HG03571 (cell line): ENCODE results near the gene NECTIN3.

ENCODE experiments used
- ATAC-seq: cut with Tn5 transposase; IDR thresholded peaks from one replicate; pipeline ENCODE4 v1.9.1; 2021; ENCODE audit not compliant: unreplicated experiment

The NECTIN3 gene

GRCh38 chr3:111071257-111072030 lies at the start of gene NECTIN3:
NECTIN3 (plus strand) TSS chr3:111071816; CDS start chr3:111072018, 202 bp downstream.
- peak; percentile 69 for ATAC-seq

GRCh38 chr3:111027868-111028267 lies 43.7 kb upstream of the NECTIN3 start:
- no peak for ATAC-seq

GRCh38 chr3:111031538-111031937 lies 40.1 kb upstream of the NECTIN3 start:
- ATAC-seq: no peak

- no peak for ATAC-seq
Measured at GRCh38 chr3:111032677-111033076, 38.9 kb upstream of the NECTIN3 start.

- ATAC-seq: no peak
Measured at GRCh38 chr3:111033470-111034050, 38.1 kb upstream of the NECTIN3 start.

GRCh38 chr3:111035316-111035715 lies 36.3 kb upstream of the NECTIN3 start:
- ATAC-seq: no peak

DNA sequence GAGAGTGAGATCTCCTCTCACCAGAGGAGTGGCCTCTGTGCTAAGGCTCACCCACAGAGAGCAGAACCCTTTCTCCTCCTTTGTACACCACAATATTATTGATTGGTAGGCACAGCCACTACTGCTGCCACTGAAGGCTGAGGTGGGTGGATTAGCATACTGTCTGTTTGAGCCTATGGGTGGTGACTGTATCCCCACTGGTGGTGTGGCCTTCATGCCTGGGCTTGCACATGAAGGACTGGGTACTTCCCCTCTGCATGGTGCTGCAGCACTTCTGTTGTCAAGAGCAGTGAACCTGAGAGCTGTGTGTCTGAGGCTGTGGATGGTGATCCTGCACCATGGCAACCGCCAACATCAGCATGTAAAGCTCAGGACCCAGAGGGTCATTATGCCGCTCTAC lies 35.7 kb upstream of the NECTIN3 start:
- ATAC-seq: no peak

- ATAC-seq: no peak
Measured at GRCh38 chr3:111040959-111041358, 30.7 kb upstream of the NECTIN3 start.

DNA sequence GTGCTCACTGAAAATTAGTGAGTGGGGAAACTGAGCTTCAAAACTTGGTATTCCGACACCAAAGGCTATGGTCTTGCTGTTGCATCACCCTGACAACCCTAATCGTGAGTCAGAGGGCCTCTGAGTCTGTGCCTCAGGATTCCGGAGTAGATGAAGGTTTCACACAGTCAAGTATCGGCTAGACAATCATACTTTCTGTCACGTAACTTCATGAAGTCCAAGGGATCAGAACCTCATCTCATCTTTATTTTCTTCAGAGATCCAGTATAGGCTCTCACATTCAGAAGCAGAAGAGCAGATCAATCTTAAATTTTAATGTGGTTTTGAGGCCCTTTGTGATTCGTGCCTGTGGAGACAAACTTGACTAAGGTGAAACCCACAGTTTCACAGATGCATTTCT lies 26.1 kb upstream of the NECTIN3 start:
- no peak for ATAC-seq

- ATAC-seq: no peak
Measured at GRCh38 chr3:111047042-111047441, 24.6 kb upstream of the NECTIN3 start.

- ATAC-seq: no peak
Measured at GRCh38 chr3:111047812-111048435, 23.7 kb upstream of the NECTIN3 start.

- ATAC-seq: no peak
Measured at GRCh38 chr3:111051354-111051753, 20.3 kb upstream of the NECTIN3 start.

- ATAC-seq: no peak
Measured at GRCh38 chr3:111068574-111068973, 3.0 kb upstream of the NECTIN3 start.

GRCh38 chr3:111069974-111070771 lies 1.4 kb upstream of the NECTIN3 start:
- ATAC-seq: no peak

GRCh38 chr3:111070772-111071256 lies 802 bp upstream of the NECTIN3 start:
- no peak for ATAC-seq

DNA sequence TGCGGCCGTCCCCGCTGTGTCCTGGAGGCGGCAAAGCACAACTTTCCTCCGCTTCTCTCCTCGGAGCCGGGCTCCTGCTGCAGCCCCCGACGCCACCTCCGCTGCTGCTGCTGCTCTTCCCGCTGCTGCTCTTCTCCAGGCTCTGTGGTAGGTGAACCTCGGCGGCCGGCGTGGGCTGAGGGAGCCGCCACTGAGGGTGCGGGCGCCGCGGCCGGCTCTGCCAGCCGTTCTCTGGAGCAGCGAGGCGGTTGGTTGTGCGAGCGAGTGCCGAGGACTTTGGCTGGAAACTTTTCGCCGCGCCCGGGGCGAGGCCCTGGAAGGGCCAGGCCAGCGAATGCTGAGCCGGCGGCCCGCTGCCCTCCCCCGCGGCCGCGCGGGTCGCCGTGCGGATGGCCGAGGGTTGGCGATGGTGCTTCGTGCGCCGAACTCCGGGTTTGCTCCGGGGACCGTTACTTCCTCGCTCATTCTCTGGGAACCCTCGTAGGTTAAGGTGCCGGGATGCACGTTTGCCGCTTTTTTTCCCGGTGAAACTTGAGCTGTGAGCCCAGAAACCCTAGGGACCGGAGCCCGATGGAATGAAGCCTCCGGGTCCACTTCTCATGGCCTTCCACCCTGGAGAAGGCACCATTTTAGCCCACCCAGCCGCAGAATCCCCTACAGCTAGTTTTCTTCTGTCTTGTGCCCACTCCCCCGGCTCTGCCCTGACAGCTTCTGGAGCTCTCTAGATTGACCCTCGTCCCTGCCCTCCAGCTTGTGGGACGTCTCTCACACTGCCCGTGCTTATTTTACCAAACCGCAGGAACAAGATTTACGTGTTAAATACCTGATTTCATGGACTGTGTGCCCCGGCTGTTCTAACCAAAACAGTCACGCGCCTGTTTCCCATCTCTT lies 660 bp downstream of the NECTIN3 start:
- peak; percentile 31 for ATAC-seq

DNA sequence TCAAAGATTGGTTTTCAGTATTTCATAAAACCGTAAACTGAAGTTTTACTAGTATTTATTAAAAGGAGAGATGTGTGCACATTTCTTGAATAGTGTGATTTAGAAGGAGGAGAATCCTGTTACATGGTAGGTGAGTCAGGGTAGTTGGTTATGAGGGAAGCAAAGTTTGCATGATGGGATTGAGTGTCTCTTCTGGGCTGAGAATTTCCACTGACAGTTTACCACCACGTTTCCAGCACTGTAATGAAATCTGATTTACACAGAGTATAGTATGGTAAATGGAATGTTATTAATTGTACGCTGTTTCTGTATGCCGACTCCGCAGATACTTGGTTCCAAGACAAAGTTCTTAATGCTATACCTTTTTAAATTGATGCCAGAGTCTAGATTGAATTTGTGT lies 1.6 kb downstream of the NECTIN3 start:
- ATAC-seq: no peak

DNA sequence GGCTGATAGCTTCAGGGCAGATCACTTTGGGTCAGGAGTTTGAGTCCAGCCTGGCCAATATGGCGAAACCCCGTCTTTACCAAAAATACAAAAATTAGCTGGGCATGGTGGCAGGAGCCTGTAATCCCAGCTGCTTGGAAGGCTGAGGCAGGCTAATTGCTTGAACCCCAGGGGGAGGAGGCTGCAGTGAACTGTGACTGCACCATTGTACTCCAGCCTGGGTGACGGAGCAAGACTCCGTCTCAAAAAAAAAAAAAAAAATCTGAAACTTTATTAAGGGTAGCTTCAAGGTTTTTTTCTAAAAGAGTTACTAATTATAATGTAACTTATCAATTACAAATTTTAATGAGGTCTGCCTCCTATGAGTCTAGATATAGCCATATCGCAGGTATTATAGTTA lies 5.1 kb downstream of the NECTIN3 start:
- no peak for ATAC-seq

DNA sequence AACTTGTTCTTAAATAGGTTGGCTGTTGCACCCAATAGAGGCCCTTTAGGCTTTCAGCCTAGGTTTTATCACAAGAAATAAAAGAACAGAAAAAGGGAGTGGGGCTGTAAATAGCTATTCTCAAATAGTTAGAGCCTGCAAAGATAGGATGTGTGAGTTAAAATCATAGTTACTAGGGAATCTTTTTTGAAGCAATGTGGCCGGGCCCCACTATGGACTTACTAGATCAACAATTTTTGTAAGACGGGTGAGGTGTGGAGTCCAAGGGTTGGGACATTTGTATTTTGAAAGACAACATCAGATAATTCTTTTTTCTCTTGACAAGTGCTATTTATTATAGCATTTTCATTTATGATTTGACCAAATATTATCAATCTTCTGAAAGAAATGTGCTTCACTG lies 5.8 kb downstream of the NECTIN3 start:
- no peak for ATAC-seq

DNA sequence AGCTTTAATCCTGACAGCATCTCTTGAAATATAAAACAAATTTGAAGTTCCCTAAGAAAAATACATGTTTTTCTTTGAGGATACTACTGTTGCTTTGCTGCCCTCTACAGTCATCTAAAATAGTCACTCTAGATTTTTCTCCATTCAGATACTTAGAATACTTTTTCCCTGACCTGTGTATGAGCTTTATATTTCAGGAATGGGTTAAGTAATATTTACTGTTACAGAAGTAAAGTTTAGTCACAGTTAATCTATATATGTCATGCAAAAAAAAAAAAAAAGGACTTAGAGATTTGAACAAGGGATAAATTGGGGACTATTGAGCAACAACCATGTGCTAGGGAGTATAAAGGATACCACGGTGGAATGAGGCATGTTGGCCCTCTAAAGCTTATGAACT lies 8.8 kb downstream of the NECTIN3 start:
- no peak for ATAC-seq
